ENCODE data around the gene RAB11FIP4. TPM values are rescaled to one million over a fixed set of nuclear protein-coding genes. Genes with fewer than 3 reads are reported as not detected.

RAB11FIP4 gene
- total and polyA plus RNA-seq, 10 of the 15 experiments (the other 5 are each of a cell fraction or from before 2014, with no cell fraction given), result 1.4 to 27.0 (median 17.6) TPM

GRCh38 chr17:31564291-31564690, 172.8 kb downstream of the RAB11FIP4 start (continued):
- TF ChIP-seq ZBTB33 (IDR thresholded peaks at IDR 0.05) (no peak), ZNF687 (IDR thresholded peaks at IDR 0.05) (no peak), RAD21 (IDR thresholded peaks at IDR 0.05; ENCODE audit: insufficient read depth, low read depth, low read length) (no peak), NR2C2 (IDR thresholded peaks at IDR 0.05; ENCODE audit: borderline replicate concordance, control insufficient read depth, insufficient read length, low read depth) (no peak), SUPT20H (IDR thresholded peaks at IDR 0.05; ENCODE audit: borderline replicate concordance, control insufficient read depth, low read depth, low read length) (no peak), DPF2 (IDR thresholded peaks at IDR 0.05) (no peak)

GRCh38 chr17:31564883-31565301, 173.4 kb downstream of the RAB11FIP4 start:
- CTCF ChIA-PET, result no interaction called here
- no peak overlapping the region for H3K4me3 ChIP-seq
- in situ Hi-C loops (cut with MboI), result no loop called here
- no peak overlapping the region for H3K4me2 ChIP-seq (ENCODE audit: control insufficient read depth, insufficient read depth)
- SMC1A ChIA-PET (ENCODE audit: uncharacterized antibody, unreplicated experiment), result no interaction called here
- no peak overlapping the region for H2AFZ ChIP-seq (ENCODE audit: control insufficient read depth, low read depth, low read length)
- WGBS (ENCODE audit: insufficient coverage, insufficient replicate concordance, low lambda C conversion rate, missing lambda C conversion rate), result 37% methylated on average over 6 of the region's 6 CpGs
- TF ChIP-seq BRCA1 (IDR thresholded peaks at IDR 0.05; ENCODE audit: low read depth, low read length) (no peak), RELB (IDR thresholded peaks at IDR 0.05; ENCODE audit: low read depth) (no peak), MXI1 (IDR thresholded peaks at IDR 0.05; ENCODE audit: low read depth, low read length) (no peak), HSF1 (IDR thresholded peaks at IDR 0.05; ENCODE audit: low read depth, low read length) (no peak), MTA2 (IDR thresholded peaks at IDR 0.05; ENCODE audit: low read depth) (no peak), LARP7 (IDR thresholded peaks at IDR 0.05) (no peak), NR2F1 (conservative IDR thresholded peaks at IDR 0.05) (no peak), ZNF384 (IDR thresholded peaks at IDR 0.05; ENCODE audit: borderline replicate concordance, low read depth, low read length) (no peak)
- no peak for ATAC-seq
- H3K9ac ChIP-seq (ENCODE audit: control insufficient read depth, insufficient read depth, low read length), result no peak overlapping the region
- POLR2A ChIA-PET, result no interaction called here
- H4K20me1 ChIP-seq (ENCODE audit: control insufficient read depth, insufficient read depth), result no peaks in the 10 kb centered on the region
- no peaks in the 10 kb centered on the region for H3K79me2 ChIP-seq (ENCODE audit: control insufficient read depth, insufficient read depth, low read length)
- no peak overlapping the region for H3K27ac ChIP-seq (ENCODE audit: control insufficient read depth, insufficient read depth)
- DNase-seq (ENCODE audit: low read depth, low spot score), result no peak
- no peaks in the 10 kb centered on the region; a peak in 1 of 4 replicates for H3K27me3 ChIP-seq (replicated peaks in 1 of 2; ENCODE audit: control insufficient read depth in 2 of 2, insufficient read depth in 2 of 2, low read length in 1 of 2)
- FAIRE-seq, result no peak
- H3K4me1 ChIP-seq (ENCODE audit: control insufficient read depth, insufficient read depth, low read length), result no peaks in the 10 kb centered on the region
- no peaks in the 10 kb centered on the region for H3K9me3 ChIP-seq (replicated peaks; ENCODE audit: control insufficient read depth, insufficient read depth, low read length)
- intact Hi-C loops (cut with micrococcal nuclease; ENCODE audit: unreplicated experiment), result no loop called here
- RAD21 ChIA-PET (ENCODE audit: unreplicated experiment), result no interaction called here
- H3K36me3 ChIP-seq (ENCODE audit: control insufficient read depth in 2 of 2, insufficient read depth in 2 of 2, low read length in 1 of 2), result no peaks in the 10 kb centered on the region
- BruUV-seq (replicated peaks), result no TSS peak
